Endometrial microvascular endothelial cells (primary cell): ENCODE results near the gene CASZ1. TPM values are rescaled to one million over a fixed set of nuclear protein-coding genes. Genes with fewer than 3 reads are reported as not detected.

Source experiments
- in situ Hi-C: cut with HindIII; loops from 2 replicates; pipeline ENCODE4 v1.10.0; 2017; ENCODE audit warnings: low sequenced_read_pairs, low pct_unique_long_range_greater_than_20kb; ENCODE audit errors: inconsistent ontology term
- total RNA-seq: library from RNA; depleted of rRNA; stranded (reverse); fragments of >200 nt; gene quantifications from one replicate; pipeline ENCODE4 v1.2.3, GENCODE V29; 2015; ENCODE audit errors: inconsistent ontology term

The CASZ1 gene
- total RNA-seq, 1 donor from 2014 or later: 8.5 TPM

DNA sequence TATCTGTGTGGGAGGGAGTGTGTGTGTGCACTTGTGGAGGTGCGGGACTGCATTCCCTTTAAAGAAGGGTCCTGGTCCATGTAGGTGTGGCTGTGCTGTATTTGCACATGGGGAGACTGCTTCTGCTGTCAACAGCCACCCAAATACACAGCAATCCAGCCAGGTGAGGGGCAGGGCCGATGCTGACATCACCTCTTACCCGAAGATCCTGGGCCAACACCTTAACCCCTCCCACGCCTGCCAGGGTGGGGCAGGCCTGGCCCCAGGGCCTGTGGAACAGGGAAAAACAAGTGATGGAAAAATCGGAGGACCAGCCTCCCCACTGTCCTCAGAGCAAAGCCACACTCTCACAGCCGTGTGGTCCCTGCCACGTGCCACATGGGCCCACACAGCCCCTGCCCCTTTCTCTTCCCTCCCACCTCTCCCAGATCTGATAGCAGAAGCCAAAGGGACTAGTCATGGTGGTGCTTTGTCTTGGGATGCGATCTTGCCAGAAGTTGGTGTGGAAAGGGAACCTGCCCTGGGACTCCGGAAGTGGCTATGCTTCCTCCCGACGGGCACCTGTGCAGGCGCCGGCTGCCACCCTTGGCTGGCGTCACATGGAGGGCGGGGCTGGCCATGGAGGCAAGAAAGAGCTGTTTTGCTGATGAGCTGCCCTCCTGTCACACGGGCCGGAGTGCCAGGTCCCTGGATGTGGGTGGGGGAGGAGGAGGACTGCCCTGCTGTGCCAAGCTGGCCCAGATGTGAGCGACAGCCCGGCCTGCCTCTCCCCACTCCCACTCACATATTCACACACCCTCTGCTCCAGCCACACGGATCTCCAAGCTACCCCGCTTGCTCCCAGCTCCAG, 7.8 kb upstream of the CASZ1 start:
- in situ Hi-C loops: no loop called here

DNA sequence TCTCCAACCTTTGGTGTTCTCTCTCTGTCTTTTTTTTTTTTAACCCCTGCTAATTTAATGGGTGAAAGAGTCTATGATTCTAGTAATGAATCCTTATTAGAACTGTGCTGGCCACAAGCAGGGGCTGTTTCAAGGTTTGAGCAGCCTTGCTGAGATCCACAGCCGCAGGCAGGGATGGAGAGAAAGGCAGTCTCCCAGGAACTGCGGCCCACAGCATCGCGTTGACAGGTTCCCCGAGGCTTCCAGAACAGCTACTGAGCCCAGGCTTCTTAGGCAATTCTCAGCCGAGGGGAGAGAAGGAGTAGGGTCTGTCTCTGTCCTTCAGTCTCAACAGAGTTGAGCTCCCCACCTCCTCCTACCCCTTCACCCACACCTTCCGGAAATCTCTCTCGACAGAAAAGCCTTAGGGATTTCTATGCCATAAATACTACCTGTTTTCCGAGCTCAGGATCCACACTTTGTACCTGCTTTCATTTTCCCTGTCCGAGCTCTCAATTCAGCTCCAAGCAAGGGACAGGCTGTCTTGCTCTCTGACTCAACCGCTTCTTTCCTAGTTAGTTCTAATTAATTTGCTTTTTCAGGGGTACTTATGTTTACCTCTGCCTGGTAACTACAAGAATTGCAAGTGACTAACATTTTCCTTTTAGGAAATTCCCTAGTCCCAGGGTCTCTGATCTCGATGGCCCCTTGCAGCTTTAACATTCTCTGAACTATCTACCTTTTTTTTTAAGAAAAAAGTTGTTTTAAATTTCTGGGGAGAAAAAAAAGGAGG, 6.7 kb upstream of the CASZ1 start:
- in situ Hi-C loops: no loop called here

DNA sequence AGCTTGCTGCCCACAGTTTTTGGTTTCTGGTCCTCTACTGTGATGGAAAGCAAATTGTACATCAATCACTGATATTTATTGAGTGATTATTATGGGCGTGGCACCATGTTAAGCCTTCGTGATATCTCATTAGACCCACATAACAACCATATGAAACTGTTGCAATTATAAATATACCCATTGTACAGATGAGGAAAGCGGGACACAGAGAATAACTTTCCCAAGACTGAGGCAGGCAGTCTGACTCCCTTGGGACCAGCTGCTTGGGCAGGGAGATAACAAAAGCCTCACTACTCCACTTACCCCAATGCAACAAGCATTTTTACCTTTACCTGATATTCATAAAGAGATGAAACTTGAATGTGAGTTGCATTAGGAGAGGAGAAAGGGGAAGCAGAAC, 4.3 kb upstream of the CASZ1 start:
- in situ Hi-C loops: no loop called here

DNA sequence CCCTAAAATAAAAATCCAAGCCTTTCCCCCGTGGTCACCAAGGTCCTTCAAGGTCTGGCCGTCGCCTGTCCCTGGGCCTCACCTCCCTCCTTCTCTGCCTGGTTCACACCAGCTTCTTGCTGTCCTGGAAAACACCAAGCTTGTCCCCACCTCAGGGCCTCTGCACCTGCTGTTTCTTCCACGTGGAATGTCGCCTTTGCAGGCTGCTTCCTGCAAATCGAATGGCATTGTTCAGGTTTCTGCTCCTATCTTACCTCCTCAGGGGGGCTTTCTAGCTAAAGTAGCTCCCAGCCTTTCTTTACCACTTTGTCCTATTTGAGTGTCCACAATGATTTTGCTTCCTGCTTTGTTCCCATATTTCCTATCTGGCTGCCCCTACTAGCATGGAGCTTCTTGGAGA, 3.3 kb upstream of the CASZ1 start:
- in situ Hi-C loops: no loop called here

DNA sequence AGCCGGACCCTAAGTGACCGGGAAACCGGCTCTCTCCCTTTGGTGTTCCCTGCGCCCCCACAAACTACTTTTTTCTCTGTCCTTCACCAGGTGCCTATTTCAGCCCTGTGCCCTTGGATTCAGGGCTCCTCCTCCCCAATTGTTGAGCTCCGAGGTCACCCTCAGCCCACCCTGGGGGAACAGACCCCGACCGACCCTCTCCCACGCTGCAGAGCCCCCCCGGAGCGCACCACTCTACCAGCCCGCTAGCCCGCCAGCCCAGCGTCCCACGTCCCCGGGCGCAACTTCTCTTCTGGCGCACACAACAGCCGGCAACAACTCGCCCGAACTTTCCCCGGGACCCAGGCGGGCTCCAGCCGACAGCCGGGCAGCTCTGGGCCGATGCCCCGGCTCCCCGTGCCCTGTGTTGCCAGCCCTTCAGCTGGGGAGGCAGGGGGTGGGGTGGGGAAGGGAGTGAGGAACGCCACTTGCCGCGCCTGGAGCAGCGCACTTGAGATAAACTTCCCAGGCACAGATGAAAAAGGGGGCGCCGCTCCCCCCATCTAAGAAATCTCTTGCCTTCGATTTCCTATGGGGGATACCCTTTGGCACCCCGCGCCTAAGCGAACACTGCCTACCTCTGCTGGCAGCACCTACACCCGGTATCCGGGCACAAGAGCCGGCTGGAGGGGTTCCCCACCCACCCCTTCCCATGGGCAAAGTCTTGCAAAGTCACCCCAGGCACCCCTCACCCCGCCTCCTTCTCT, 997 bp downstream of the CASZ1 start:
- in situ Hi-C loops: no loop called here

DNA sequence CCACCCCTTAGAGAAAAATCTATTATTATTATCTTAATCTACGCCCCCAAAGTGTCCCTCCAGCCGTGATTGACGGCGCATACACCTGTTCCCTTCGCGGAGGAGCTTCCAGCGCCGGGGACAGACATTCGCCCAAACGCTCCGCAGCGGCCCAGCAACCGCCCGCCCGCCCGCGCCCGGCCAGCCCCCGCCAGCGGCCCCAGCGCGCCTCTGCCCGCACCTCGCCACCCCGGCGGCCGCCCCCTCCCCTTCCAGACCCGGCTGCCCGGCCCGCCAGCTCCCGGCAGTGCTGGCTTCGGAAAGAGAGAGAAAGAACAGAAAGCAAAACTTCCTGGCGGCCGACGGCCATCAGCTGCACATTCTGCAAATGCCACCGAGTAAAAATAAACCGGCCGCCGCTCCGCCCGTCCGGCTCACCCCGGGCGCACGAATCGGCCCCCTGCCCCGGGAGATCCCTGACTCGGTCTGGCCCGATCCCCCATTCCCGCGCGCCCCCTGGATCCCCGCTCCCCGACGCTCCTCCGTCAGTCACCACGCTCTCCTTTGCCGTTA, 1.6 kb downstream of the CASZ1 start:
- in situ Hi-C loops: no loop called here

DNA sequence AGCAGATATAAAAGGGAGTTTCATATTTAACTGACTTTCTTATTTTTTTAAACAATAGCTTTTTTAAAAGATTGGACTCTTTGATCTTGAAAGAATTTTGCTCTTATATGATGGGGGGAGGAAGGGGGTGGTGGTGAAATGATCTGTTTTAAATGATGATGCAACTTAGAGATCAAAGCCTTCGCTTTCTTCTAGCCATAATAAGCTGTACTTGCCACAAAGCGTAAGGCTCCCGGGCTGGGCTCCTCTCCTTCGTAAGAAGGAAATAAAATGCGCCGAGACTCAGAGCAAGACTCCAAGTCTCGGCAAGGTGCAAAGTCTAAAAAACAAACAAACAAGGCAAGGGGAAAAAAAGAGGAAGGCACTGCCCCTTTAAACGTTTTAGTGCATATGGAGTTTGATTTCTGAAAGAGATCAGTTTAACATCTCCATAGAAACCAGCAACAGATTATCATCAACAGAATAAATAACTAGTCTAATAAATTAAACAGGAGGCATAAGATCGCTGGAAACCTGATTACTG, 3.3 kb downstream of the CASZ1 start:
- in situ Hi-C loops: no loop called here

DNA sequence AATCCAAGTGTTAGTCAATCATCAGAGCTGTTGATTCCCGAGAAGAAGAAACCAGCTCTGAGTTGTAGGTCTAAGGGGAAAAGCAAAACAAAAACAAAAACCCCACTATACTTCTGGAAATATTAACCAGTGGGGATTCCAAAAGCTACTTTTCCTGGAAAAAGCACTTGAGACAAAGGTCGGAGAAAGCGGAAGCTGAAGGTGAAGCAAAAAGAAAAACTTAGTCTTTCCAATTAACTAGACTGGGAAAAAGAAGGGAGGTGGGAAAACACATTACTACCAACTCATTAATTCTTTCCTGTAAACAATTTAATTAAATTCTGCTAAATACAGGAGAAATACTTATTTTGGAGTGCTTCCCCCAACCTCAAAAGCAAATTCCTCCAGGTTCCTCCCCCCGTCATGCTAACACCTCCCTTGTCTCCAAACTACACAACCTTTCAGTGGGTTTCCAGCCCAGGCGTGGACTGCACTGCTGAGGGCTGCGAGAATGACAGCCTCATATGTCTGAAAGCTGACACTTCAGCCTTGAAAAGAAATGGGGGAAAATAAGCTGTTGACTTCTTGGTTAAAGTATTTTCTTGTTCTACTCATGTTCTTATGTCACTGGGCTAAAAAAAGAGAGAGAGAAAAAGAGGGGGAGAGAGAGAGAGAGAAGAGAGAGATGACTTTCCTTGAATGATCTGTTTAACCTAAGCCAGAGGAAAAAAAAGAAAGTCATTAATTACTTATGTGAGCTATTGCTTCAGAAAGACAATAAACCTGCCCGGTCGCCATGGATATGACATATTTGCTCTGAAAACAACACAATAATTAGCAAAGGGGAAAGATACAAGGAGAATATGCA, 5.1 kb downstream of the CASZ1 start:
- in situ Hi-C loops: no loop called here

DNA sequence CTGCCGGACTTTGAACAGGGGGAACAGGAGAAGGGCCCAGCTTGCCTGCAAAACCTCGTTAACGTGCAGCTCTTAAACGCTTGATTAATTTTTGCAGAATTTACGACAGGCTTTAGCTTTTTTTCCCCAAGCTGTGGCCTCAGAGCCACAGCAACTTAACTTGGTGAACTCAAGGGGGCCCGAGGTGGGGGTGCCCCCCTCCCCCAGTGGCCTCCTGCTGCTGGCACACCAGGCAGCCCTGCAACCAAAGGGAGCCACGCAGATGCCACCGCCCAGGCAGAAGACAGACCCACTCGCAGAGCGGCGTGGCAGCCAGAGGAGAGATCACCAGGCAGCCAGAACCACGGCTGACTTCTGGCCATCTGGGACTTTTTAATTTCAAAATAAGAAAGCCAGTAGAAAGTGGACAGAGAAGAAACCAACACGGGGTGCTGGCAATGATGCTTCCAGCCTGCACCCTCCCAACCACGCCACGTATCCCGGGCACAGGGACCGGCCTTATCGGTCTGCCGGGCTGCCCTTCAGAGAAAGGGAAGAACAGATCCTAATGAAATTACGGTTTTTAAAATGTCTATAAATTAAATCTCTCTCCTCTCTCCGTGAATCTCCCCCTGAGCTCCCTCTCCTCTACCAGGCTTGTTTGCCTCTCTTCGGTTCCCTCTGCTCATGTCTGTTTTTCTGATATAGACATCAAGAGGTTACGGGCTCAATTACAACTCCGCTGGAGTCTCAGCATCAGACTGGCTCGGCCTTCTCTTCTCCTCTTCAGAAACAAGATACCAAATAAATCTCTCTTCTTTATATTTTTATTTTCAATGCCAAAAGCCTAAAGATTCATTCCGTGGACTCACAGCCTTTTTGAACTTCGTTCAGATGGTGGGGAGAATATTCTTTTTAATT, 6.4 kb downstream of the CASZ1 start:
- in situ Hi-C loops: no loop called here

DNA sequence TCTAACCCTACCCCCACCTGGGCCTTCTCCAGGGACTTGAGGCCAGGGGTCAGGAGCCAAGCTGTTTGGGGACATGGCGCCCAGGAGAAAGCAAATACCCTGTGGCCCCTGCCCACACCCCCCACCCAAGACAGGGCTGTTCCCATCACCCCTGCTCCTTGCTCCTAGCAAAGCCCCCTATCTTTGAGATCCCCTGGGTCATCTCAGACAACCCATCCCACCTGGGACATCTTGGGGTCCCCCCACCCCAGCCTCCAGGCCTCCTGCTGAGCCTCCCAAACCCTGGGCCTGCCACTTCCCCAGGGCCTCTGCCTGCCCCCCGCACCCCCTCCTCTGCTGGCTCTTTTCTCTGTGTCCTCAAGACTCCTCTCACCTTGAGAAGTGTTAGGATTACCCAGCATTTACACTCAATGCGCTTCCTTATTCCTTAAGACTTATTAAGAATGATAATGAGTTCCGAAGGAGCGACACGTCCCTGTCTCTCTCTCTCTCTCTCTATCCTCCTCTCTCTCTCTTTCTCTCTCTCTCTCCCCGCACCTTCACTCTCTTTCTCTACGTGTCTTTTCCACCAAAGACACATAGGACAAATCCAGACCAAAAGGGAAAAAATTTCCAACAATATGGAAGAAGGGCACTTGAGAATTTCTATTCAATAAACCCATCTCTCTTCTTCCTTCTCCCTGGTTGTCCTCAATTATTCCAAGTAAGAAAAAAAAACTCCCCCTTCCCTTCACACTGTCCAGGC, 7.2 kb downstream of the CASZ1 start:
- in situ Hi-C loops: no loop called here

DNA sequence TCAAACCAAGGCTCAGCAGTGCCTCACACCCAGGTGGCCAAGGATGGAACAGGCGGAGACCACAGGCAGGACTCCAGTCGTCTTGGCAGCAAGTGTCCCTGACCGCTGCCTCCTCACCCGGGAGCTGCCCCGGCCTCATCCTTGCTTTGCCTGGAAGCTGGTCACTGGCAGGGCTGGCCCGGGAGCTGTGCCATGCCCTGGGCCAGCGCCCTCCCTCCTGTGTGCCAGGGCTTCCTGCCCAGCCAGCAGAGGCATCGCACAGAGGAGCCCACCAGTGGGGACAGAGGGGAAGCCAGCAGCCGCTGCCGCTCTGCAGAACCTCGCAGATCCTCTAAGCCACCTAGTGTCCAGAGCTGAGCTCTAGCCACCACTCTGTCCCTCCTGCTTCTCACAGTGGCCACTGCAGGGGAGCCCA, 7.8 kb downstream of the CASZ1 start:
- in situ Hi-C loops: no loop called here

DNA sequence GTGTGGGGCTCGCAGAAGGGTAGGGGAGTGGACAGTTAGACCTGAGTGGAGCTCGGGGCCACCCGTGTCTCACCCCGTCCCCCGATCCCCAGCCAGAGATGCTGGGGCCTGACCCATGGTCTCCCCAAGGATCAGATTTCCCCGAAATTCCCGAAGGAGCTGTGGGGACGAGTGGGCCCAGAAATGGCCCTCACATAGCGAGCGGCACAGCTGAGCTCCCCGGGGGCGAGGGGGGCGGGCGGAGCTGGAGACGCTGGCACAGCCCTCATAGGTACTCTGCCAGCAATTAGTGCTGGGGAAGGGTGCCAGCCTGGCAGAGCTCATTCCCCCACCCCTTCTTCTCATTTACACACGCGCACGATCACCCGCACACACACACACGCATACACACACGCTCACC, 9.2 kb downstream of the CASZ1 start:
- in situ Hi-C loops: no loop called here

DNA sequence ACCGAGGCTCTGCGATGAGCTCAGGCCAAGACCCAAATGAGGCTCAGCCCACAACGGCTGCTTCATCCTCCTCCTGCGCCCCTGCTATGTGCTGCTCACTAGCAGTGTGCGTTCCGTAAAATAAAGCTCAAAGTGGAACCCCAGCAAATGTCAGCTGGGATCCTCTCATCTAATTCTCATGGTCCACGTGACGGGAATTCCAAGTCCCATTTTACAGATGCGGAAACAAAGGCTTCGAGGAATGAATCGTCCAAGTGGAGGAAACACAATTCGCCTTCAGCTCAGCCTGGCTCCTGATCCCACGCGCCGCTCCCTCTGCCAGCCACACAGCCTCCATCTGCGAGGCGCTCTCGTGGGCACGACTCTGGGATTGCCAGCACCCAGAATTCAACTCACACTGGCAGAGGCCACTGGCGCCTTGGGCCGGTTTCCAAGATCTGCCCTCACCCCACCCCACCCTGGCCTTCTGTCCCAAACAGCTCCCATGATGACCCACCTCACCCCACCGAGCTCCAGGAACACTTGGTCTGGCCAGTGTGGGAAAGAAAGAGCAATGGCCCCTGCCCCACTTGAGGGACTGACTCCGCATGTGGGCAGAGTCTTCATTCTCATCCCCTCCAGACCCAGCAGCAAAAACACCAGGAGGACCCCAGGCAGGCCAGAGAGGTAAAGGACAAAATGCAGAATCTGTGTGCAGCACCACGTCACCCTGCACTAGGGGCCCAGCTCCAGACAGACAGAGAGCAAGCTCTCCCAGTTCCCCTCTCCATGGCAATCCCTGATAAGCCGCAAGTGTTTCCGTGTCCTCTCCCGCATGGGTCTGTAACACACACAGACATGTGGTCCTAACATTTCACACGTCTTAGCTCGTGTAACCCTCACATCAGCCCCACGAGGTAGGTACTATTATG, 10.5 kb downstream of the CASZ1 start:
- in situ Hi-C loops: no loop called here

DNA sequence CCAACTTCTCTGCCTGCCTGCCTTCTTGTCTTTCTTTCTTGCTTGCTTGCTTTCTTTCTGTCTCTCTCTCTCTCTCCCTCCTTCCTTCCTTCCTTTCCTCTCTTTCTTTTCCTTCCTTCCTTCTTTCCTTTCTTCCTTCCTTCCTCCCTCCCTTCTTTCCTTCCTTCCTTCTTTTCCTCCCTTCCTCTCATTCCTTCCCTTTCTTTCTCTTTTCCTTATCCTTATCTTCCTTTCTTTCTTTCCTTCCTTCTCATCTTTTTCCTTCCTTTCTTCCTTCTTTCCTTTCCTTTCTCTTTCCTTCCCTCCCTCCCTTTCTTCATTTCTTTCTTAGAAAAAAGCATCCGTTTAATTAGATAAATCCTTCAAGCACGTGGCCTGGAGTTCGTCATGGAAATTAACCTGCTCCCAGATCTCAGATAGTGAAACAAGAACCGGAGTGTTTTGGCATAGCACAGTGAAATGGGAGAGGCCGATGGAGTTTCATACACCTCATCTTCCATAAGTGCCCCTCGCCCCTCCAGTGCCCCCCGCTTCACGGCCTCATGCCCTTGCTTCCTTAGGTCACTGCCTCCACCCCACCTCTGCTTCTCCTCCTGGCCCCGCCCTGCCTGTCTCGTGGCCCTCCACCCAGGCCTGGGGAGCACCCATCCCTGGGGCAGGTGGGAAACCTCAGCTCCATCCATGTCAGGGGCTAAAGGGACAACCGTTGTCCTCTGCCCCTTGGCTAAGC, 11.3 kb downstream of the CASZ1 start:
- in situ Hi-C loops: no loop called here
